GM06990 (cell line): ENCODE data around the gene IL1RAPL1.

Experiments used
- DNase-seq: peaks from one replicate; pipeline ENCODE4 v3.0.0-alpha.2; 2011; ENCODE audit not compliant: insufficient read length; ENCODE audit errors: extremely low read depth
- H3K27me3 ChIP-seq: replicated peaks from 2 replicates; pipeline ENCODE4 v1.6.0; 2011; ENCODE audit warnings: low read length; ENCODE audit not compliant: control insufficient read depth, insufficient read depth
- H3K36me3 ChIP-seq: 2 replicates; pipeline ENCODE4 v1.5.1; 2011; ENCODE audit warnings: low read length; ENCODE audit not compliant: control insufficient read depth, insufficient read depth
- H3K4me3 ChIP-seq: replicated peaks from 2 replicates; pipeline ENCODE4 v1.5.1; 2011; ENCODE audit warnings: low read depth, mild to moderate bottlenecking, control low read depth, low read length
- CTCF ChIP-seq: IDR thresholded peaks from 2 replicates; pipeline ENCODE4 v1.5.1; 2011; ENCODE audit warnings: low read length, control low read depth, mild to moderate bottlenecking, inconsistent platforms; ENCODE audit not compliant: insufficient read depth, poor library complexity, severe bottlenecking

The IL1RAPL1 gene

GRCh38 chrX:29867971-29868370 lies 1280.7 kb downstream of the IL1RAPL1 start:
- Histone ChIP-seq H3K27me3 (no peaks in the 10 kb centered on the region), H3K4me3 (no peak overlapping the region), H3K36me3 (no peaks in the 10 kb centered on the region)
- TF ChIP-seq CTCF, result no peak
- no peak for DNase-seq

GRCh38 chrX:29869837-29870236 lies 1282.6 kb downstream of the IL1RAPL1 start:
- no peaks in the 10 kb centered on the region for H3K36me3 ChIP-seq
- DNase-seq, result no peak
- no peaks in the 10 kb centered on the region for H3K27me3 ChIP-seq
- no peak overlapping the region for H3K4me3 ChIP-seq
- TF ChIP-seq CTCF, result no peak

GRCh38 chrX:29870608-29871007 lies 1283.4 kb downstream of the IL1RAPL1 start:
- Histone ChIP-seq H3K4me3 (no peak overlapping the region), H3K27me3 (no peaks in the 10 kb centered on the region), H3K36me3 (no peaks in the 10 kb centered on the region)
- peak; percentile 38 for DNase-seq
- no peak for TF ChIP-seq CTCF

GRCh38 chrX:29872831-29873230 lies 1285.6 kb downstream of the IL1RAPL1 start:
- H3K27me3 ChIP-seq, result no peaks in the 10 kb centered on the region
- H3K4me3 ChIP-seq, result no peak overlapping the region
- H3K36me3 ChIP-seq, result no peaks in the 10 kb centered on the region
- DNase-seq, result peak; percentile 22
- TF ChIP-seq CTCF, result no peak

- no peak for DNase-seq
- Histone ChIP-seq H3K4me3 (no peak overlapping the region), H3K27me3 (no peaks in the 10 kb centered on the region), H3K36me3 (no peaks in the 10 kb centered on the region)
- no peak for TF ChIP-seq CTCF
These were observed 1289.5 kb downstream of the IL1RAPL1 start for GRCh38 chrX:29876733-29877132.

GRCh38 chrX:29880977-29881376 lies 1293.7 kb downstream of the IL1RAPL1 start:
- Histone ChIP-seq H3K27me3 (no peaks in the 10 kb centered on the region), H3K4me3 (no peak overlapping the region), H3K36me3 (no peaks in the 10 kb centered on the region)
- no peak for DNase-seq
- TF ChIP-seq CTCF, result no peak
